HG03571 (cell line): Measurements from ENCODE around the gene ITGBL1.

ENCODE experiments used
- ATAC-seq: cut with Tn5 transposase; IDR thresholded peaks from one replicate; pipeline ENCODE4 v1.9.1; 2021; ENCODE audit not compliant: unreplicated experiment

The ITGBL1 gene

DNA sequence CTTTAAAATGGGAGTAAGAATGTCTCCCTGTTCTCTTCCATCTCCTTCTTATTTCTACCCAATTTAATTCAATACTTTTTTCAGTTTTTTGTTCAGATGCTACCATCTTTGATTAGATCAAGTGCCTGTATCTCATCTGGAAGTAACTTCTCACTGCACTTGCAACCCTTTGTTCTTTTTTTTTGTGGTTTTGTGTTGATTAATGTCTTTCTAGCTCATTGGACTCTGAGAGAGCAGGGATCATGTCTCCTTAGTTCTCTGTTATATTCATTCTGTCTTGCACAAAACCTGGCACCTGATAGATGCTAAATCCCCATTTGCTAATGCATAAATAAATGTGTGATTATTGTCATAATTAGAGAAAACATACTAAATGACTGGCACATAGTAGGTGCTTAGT, 834 bp upstream of the ITGBL1 start:
- no peak for ATAC-seq

DNA sequence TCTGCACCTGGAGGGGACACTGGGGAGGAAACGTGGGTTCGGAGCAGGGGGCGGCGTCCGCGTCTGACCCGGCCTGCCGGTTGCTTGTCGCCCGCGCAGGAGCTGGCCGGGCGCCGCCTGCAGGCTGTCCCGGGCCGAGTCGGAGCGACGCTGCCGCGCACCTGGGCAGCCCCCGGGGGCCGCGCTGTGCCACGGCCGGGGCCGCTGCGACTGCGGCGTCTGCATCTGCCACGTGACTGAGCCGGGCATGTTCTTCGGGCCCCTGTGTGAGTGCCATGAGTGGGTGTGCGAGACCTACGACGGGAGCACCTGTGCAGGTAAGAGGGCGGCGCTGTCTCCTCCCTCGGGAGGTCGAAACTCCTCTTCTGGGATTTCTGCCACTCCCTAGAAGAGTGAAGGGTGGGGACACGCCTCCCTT, 1.3 kb downstream of the ITGBL1 start:
- no peak for ATAC-seq

DNA sequence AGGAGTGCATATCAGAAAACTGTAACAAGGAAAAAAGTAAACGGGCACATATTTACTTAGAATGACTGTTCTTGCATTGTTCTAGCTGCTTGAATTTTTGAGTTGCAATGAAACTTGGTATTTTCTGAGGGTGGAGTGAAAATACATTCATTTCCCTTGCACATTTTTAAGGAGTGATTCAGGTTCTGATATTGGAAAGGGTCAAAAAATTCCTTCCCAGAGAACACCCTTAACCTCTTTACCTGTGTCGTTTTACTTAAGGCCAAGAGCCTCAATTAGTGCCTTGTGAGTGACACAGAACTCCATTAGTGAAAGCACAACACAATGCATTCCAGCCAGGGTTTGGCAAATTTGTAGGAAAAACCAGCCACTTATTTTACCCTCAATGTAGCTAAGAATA, 2.3 kb downstream of the ITGBL1 start:
- no peak for ATAC-seq

DNA sequence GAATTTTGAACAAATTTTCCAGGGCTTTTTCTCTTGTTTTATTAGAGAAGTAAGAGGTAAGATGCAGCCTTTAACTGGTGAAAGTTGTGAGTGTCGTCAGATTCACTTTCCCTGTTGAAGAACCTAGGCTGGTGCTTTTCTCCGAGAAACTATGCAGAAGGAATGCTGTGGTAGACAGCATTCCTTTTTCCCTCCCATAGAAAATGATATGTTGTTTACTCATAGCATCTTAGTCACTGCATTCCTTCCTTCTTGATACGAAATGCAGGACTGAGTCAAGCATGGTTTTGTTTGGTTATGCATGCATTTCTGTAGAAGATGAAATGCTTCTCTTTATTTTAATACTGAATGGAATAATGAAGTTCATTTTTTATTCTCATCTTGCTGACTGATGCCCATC, 3.4 kb downstream of the ITGBL1 start:
- ATAC-seq: no peak

DNA sequence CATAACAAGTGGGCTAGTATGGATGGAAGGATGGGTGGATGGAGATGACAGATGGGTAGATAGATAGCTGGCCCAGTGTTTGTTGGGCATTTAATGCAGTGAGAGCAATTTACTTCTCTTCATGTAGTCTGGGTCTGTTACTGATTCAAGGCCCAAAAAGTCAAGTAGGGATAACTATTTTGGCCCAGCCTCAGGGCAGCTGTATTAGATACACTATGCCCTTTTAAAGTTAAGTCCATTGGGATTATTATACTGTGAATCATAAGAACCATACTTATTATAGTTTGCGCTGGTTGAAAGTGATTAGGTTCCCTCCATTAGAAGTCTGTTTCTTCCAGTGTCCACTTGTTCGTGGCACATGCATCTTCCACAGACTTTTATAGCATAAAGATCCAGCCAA, 4.7 kb downstream of the ITGBL1 start:
- ATAC-seq: no peak

DNA sequence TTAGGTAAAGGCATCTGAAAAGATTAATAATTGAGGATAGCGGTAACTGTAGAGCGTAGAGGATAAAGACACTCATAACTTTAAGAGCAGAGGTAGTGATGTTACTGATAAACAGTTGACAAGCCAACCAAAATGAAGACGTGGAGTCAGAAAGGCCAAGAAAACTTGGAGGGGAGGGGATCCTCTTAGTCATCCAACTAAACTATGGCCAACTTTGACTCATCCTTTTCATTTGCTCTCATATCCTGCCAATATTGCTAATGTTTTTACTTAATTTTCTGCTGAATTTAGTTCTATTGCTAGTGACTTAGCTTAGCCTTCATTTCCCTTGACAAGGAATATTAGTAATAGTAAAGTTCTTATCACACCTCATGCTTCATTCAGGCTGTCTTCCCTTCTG, 13.4 kb downstream of the ITGBL1 start:
- ATAC-seq: no peak

DNA sequence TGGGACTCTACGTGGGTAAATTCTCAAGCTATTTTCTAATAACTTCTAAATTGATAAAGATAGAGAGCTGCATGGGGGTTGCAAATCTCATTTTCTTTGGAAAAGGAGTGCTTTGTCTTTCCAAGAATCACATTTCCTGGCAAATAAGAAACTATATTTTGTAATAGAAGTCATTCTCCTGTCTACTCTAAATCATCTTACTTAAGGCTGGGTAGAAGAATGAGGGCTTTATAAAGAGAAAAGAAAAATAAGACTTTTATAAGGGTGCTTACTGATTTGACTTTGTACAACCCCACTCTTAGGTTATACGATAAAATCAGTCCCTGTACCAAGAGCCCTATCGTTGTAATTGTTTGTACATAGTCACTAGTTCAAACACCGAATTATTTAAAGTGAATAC, 14.9 kb downstream of the ITGBL1 start:
- no peak for ATAC-seq

DNA sequence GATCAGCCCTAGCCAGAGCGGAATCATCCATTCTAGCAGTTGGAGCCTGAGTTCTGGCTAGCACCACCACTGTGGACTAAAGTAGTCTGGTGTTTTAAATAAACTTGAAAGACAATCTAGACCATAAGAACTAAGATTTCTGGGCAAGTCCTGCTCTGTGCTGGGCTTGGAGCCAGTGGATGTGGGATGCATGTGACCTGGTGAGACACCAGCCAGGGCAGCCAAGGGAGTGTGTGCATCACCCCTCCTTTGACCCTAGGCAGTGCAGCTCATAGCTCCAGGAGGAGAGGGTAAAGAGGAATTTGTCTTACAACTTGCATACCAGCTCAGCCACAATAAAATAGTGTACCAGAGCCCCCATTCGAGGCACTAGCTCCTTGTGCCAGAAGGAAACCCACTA, 21.0 kb downstream of the ITGBL1 start:
- no peak for ATAC-seq

DNA sequence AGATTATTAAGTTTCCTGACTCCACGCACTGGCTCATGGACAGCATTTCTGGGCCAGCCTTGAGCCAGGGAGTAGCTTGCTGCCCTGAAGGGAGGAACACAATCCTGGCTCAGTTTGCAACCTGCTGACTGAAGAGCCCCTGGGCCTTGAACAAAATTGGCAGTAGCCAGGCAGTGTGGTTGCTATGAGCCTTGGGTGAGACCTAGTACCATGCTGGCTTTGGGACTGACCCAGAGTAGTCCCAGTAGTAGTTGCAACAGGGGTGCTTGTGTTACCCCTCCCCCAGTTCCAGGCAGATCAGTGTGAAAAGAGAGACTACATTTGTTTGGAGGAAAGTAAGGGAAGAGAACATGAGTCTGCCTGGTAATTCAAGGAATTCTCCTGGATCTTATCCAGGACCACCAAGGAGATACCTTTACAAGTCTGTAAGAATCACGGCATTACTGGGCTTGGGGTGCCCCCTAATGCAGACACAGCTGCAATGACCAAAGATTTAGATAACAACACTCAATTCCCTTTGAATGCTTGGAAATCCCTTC, 22.0 kb downstream of the ITGBL1 start:
- no peak for ATAC-seq

DNA sequence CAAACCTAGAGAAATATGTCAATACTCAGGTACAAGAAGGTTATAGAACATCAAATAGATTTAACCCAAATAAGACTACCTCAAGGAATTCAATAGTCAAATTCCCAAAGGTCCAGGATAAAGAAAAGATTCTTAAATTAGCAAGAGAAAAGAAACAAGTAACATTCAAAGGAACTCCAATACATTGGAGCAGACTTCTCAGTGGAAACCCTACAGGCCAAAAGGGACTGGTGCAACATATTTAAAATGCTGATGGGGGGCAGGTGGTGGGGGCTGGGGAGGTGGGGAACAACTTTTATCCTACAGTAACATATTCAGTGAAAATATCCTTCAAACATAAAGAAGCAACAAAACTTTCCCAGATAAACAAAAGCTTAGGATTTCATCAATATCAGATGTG, 23.1 kb downstream of the ITGBL1 start:
- no peak for ATAC-seq

DNA sequence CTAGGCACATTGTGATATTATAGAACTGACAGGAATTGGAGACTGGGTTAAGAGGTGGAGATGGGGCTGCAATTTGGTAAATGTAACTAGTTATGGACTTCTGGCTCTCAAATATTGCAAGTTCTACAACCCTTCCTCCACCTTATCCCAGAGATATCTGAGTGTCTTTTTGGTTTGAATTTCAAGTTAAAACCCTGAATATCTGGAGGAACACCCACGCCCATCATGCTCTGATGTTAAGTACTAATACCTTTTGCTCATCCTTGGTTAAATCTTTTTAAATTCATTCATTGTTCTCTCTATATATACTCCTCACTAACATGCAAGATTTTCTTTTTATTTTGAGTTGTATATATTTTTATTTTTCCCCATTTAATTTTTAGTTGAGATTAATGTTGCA, 28.9 kb downstream of the ITGBL1 start:
- no peak for ATAC-seq

DNA sequence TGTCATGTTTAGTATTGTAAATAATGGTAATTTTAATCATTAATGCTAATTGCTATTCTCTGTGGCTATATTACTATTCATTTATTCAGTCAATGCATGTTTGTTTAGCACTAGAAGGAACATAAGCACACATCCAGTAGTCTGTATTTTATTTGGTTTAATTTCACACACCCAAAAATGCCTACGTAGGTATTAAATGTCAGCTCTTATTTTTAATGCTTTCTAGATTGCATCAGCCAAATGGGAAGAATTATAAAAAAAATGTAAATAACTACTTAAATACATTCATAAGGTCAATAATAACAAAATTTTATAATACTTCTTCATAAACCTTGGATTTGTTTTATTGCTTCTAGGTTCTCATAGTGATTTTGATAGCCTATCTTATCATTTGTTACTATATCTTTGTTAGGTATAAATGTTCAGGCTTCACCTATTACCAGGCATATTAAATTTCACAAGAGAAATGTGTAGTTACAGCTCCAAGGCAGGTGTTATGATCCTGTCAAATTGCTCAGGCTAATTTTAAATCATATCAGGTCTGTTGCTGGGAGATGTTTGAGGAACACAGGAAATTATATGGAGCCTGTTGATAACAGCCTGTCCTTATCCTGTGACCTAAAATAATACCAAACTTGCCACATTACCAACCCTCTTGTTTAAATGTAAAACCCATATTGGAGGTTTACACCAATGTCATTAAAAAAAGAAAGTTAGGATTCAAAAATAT, 34.4 kb downstream of the ITGBL1 start:
- no peak for ATAC-seq

DNA sequence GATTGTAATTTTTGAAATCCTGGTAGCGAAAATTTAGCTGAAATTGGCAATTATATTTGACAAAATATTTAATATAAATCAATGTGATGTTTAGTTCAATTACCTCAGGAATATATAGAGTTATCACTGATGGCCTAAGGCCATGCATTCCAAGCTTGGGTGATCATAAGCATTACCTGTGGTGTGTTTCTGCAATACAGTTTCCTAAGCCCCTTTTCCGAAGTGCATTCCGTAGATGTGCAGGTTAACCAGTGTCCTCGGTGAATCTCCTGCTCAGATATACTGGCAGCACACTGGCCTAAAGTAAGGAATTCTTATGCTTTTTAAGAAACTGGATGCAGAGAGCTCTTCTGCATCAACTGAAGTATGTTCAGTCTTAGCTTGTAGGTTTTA, 35.0 kb downstream of the ITGBL1 start:
- no peak for ATAC-seq

DNA sequence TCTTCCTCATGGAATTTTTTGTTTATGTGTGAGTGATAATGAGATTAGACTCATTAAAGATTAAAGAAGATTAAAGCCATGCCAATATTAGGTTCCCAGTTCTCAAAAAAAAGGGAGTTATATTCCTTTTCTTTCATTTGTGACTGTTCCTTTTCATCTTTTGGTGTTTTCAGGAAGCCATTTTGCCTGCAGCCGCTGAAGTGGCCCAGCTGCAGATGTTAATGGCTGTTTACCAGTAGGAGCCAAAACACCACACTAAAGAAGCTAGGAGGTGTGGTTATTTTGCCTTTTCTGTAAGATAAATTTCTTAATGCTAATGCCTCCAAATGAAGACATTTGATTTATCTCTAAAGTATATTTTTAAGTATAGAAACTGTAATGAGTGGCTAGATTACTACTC, 36.3 kb downstream of the ITGBL1 start:
- no peak for ATAC-seq

DNA sequence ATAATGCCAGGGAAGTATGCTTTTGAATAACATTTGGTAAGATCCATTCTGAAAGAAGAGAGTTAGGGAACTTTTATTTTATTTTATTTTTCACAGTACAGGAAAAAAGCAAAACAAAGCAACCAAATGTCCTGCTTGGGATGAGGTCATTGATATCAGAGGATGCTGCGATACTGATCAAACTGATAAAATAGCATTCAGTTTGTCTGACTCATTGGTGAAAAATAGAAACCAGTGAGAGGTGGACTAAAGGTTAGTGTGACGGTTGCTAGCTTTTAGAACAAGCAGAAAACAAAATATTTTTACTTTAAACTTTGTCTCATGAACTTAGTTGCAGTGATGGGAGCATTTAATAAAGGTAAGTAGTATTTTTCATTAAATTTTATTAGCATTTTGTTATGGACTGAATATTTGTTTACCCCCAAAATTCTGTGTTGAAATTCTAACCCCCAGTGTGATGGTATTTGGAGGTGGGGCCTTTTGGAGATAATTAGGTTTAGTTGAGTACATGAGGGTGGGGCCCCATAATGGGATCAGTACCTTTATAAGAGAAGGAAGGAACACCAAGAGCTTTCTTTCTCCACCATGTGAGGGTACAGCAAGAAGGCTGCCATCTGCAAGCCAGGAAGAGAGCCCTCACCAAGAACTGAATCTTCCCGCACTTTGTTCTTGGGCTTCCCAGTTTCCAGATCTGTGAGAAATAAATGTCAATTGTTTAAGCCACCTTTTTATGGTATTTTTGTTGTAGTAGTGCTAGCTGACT, 37.3 kb downstream of the ITGBL1 start:
- no peak for ATAC-seq

DNA sequence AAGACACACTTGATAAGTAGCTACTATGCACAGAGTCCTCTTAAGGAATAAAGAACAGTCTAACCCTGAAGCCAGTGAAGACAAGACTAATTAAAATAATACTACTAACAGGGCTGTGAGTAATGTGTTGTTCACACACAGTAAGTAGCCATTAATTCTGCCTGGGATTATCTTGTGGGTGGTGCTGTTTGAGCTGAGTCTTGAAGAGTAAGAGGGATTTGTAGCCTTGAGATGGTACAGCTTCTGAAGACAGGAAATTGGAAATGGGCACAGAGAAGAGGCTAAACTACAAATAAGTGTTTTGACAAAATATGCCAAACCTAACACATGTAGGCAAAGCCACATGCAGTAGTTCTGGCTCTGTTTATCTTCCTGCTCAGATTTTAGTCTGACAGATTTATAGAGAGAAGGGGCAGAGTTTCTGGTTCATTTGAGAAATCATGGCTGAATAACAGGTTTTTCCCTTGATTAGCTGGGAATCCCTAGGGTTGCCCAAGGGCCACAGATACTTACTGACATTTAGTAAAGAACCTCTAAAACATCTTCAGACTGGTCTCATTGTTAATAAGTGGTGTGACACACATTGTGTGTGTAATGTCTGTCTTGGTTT, 38.0 kb downstream of the ITGBL1 start:
- no peak for ATAC-seq

DNA sequence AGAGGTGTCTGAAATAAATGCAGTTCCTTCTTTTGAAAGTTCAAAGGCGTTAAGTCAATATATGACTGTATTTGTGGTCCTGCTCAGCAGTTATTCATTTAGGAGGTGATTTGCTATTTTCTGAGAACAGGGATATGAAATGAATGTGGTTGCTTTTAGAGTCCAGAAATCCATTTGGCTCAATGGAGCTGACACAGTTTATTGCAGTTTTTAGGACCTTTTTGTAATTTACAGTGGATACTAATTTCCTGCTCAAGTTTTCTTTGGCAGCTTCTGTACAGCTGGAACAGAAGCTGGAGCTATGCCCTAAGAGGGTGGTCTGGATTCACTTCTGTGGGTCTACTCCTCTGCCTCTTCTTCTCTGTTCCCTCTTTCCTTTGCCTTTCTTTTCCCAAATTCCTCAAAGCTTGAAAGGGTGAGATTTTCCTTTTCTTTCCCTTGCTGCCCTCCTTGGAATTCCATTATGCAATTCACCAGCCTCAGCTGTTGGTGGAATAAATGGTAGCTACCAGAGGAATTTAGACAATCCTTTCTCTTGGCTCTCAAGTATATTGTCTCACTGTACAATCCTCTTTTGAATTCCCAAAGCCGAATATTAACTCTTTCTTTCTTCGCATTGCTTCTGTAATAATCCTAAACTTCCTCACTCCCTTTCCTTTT, 39.9 kb downstream of the ITGBL1 start:
- ATAC-seq: no peak

DNA sequence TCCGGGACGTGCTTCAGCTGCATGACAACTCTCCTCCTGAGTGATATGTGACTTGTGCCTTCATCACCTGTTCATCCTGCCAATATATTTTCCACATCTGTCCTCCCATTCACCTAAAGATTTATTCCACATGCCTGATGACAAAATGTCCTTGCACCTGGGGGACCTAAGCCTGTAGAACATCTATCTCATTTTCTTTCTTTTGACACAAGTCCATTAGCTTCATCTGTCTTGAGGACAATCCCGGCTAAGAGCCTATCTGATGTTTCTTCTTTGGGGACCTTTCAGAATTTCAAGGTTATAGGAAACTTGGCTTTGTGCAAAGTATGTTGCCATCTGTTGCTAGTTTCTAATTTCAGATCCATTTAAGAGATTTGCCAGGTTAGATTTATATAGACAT, 41.1 kb downstream of the ITGBL1 start:
- ATAC-seq: no peak

DNA sequence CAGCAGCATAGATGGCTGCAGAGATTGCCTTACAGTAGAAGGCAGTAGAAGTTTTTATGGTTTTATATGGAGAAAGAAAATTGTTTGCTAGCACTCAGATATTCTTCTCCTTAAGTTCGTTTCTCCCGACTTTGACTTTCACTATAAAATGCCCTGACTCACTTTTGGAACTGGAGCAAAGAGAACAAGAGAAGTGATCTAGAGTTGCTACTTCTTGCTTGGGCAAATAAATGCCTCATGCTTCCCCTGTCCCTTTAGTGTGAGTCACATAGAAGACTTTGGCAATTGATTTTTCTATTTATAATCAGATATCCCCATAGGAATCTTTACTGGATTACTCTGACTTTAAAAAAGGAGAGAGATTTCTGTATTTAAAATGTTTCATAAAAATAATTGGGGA, 46.9 kb downstream of the ITGBL1 start:
- no peak for ATAC-seq

DNA sequence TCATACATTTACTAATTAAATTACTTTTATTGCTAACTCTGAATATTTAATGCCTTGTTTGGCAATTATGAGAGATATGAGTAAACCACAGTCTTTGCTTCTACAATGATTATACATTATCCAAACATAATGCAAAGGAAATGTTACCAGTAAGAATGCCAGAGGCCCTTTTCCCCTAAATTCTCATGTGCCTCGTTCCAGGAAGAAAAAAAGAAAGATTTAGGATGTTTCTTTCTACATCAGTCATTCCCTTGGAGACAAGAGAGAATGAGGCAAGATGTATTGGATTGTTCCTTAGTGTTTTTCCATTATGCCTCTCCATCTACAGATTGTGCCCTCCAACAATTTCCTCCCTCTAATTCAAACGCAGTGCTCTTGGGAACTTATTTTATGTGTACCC, 50.1 kb downstream of the ITGBL1 start:
- no peak for ATAC-seq

DNA sequence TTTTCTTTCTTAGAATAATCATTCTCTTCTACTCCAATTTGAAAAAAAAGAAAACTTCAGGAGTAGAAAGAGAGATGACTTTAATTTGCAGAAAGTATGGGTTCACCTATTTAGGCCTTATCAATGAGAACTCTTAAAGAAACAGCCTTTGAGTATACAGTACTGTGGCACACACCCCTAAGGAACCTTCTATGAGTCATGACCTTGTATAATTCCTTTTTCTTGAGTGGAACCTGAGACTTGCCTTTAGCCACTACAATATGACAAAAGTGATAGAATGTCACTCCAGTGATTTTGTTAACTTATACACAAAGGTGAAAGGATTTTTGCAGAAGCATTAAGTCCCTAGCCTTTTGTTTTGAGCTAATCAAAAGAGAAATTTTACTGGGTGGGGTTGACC, 58.7 kb downstream of the ITGBL1 start:
- no peak for ATAC-seq

DNA sequence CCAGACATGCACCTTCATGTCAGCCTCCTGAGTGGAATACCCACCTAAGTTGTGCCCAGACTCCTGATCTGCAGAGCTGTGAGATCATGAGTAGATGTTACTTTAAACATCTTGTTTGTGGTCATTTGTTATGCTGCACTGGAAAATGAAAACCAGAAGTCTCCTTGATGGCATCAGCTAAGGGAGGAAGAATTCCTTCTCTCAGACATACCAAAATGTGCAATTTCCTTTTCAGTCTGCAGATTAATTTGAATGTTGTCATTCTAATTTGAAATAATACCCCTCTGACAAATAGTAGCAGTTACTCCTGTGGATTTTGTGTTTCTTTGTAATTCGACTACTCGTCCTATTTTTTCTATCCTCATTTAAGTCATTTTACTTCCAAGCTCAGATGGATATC, 59.3 kb downstream of the ITGBL1 start:
- no peak for ATAC-seq
